Measurements from ENCODE around the gene TAL1. TPM values are rescaled to one million over a fixed set of nuclear protein-coding genes. Genes with fewer than 3 reads are reported as not detected.

TAL1 gene
- total RNA-seq, 2 donors from 2014 or later = 1.0 to 1.8 TPM

DNA sequence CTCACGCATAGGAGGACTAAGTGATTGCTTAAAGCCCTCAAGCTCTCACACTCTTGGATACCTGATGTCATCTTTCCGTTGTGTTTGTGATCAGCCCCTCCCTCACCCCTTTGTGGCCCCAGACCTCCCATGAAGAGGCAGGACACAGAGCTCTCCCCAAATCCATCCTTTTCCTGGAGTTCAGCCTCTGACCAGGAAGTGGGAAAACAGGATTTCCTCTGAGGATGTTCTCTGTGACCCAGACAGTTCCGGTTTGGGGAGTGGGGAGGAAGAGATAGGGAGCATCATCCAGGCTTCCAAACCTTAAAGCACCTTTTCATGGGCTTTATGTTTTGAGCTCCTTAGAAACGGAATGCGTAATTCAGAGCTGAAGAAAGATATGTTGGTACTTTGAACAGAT, 11.9 kb upstream of the TAL1 start:
- H3K36me3 ChIP-seq = no peaks in the 10 kb centered on the region
- intact Hi-C loops (cut with DNase I) = no loop called here
- WGBS = 51% methylated on average over 5 of the region's 5 CpGs
- no peaks in the 10 kb centered on the region for H3K27me3 ChIP-seq (replicated peaks; ENCODE audit: insufficient read depth)
- H3K4me3 ChIP-seq = no peak overlapping the region
- TF ChIP-seq POLR2AphosphoS5 (IDR thresholded peaks at IDR 0.05) (no peak), POLR2A (IDR thresholded peaks at IDR 0.05) (no peak)
- TF ChIP-seq, protein P1, sequence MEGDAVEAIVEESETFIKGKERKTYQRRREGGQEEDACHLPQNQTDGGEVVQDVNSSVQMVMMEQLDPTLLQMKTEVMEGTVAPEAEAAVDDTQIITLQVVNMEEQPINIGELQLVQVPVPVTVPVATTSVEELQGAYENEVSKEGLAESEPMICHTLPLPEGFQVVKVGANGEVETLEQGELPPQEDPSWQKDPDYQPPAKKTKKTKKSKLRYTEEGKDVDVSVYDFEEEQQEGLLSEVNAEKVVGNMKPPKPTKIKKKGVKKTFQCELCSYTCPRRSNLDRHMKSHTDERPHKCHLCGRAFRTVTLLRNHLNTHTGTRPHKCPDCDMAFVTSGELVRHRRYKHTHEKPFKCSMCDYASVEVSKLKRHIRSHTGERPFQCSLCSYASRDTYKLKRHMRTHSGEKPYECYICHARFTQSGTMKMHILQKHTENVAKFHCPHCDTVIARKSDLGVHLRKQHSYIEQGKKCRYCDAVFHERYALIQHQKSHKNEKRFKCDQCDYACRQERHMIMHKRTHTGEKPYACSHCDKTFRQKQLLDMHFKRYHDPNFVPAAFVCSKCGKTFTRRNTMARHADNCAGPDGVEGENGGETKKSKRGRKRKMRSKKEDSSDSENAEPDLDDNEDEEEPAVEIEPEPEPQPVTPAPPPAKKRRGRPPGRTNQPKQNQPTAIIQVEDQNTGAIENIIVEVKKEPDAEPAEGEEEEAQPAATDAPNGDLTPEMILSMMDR (IDR thresholded peaks at IDR 0.05) = no peak
- no peaks in the 10 kb centered on the region for H3K9me3 ChIP-seq
- DNase-seq (ENCODE audit: low spot score) = no peak
- H3K4me1 ChIP-seq (replicated peaks) = no peaks in the 10 kb centered on the region
- H3K27ac ChIP-seq = no peak overlapping the region

DNA sequence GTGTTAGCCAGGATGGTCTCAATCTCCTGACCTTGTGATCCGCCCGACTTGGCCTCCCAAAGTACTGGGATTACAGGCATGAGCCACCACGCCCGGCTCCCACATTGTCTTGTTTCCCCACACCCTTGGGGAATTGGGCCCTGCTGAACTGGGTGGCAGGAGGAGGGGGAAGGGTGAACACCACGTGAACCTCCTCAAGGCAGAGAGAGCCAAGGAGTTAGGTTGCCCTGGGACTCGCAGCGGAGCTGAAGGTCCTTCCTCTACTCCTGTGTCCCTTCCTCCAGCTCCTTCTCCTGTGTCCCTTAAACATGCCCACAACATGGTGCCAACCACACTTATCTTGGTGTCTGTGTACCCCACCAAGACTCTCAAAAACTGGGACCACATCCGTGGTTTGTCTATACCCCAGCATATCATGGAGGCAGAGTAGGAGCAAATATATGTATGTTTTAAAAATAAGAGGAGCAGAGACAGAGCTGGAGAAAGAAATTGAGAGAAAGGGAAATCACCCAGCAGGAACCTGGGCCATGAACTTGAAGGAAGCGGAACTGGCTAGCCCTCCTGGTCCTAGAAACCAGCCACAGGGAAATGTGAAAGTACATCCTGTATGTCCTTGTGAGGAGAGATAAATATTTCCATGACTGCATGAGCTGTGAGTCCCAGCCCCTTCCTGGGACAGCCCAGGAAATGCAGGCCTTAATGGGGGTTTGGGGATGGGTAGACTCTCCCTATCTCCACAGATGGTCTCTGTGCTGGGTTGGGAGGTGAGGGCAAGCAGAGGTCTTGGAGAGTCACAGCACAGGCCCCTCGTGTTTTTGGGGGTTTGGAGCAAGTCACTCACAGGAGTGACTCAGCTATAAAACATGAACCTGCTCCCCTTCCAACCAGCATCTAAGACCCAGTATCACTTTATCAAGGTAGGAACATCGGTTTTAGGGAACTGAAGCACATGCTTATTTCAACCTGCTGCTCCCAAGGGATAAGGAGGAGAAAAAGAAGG, 9.4 kb upstream of the TAL1 start:
- no peaks in the 10 kb centered on the region for H3K9me3 ChIP-seq
- H3K27ac ChIP-seq = no peak overlapping the region
- no peaks in the 10 kb centered on the region for H3K27me3 ChIP-seq (replicated peaks; ENCODE audit: insufficient read depth)
- no peaks in the 10 kb centered on the region for H3K4me1 ChIP-seq (replicated peaks)
- DNase-seq (ENCODE audit: low spot score) = no peak
- H3K36me3 ChIP-seq = no peaks in the 10 kb centered on the region
- no peak overlapping the region for H3K4me3 ChIP-seq
- intact Hi-C loops (cut with DNase I) = no loop called here
- TF ChIP-seq POLR2AphosphoS5 (IDR thresholded peaks at IDR 0.05) (peak; percentile 7), POLR2A (IDR thresholded peaks at IDR 0.05) (no peak)
- WGBS = 71% methylated on average over 11 of the region's 11 CpGs

DNA sequence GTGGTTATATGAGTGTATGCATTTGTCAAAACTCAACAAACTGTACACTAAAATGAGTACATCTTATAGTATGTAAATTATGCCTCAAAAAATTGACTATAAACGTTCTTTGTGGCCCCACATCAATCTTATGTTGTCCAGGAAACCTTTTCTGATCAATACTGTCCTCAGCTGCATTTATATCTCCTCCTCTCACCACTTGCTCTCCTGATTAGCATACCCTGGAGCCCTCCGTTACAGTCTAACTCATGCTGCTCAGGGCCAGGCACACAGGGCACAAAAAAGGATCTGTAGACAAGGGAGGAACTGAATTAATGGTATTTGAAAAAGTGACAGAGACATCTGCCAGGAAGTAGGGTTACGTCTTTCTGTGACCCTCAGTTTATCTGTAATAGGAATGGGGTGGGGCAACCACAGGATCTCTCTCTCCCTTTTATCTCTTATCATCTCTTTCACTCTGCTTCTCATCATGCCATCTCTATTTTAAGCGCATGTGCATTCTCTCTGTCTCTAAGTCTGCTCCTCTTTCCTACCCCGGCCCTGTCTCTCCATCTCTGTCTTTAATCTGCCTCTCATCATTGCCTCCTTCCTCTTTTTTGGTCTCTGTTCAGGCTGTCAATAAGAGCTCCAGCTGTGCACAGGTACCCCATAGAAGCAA, 7.0 kb upstream of the TAL1 start:
- 70% methylated on average over 5 of the region's 5 CpGs for WGBS
- DNase-seq (ENCODE audit: low spot score) = no peak
- Histone ChIP-seq H3K9me3 (no peaks in the 10 kb centered on the region), H3K4me1 (replicated peaks) (no peaks in the 10 kb centered on the region), H3K4me3 (no peak overlapping the region), H3K27me3 (replicated peaks; ENCODE audit: insufficient read depth) (no peaks in the 10 kb centered on the region), H3K36me3 (no peaks in the 10 kb centered on the region), H3K27ac (no peak overlapping the region)
- TF ChIP-seq, protein P1 (IDR thresholded peaks at IDR 0.05) = no peak
- no peak for TF ChIP-seq POLR2A (IDR thresholded peaks at IDR 0.05)
- intact Hi-C loops (cut with DNase I) = no loop called here

DNA sequence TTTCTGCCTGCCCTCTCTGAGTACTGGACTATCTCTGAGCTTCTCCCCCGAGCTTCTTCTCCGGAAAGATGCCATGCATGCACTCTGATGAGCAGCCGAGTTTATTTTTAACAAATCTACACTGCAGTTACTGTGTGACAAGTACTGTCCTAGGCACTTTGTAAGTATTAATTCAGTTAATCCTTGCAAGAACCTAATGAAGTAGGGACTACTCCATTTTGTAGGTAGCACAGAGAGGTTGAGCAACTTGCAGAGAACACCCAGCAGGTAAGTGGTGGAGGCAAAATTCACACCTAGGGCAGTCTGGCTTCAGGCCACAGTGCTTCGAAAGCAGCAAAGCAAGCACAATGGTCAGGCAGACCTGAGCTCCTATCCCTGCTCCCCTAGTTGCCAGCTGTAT, 3.8 kb upstream of the TAL1 start:
- intact Hi-C loops (cut with DNase I) = no loop called here
- Histone ChIP-seq H3K4me3 (no peak overlapping the region), H3K9me3 (no peaks in the 10 kb centered on the region), H3K36me3 (no peaks in the 10 kb centered on the region), H3K27ac (no peak overlapping the region), H3K27me3 (replicated peaks; ENCODE audit: insufficient read depth) (peaks cover 16% of the 10 kb centered on the region), H3K4me1 (replicated peaks) (no peaks in the 10 kb centered on the region)
- TF ChIP-seq, protein P1 (IDR thresholded peaks at IDR 0.05) = no peak
- TF ChIP-seq POLR2A (IDR thresholded peaks at IDR 0.05) (no peak), POLR2AphosphoS5 (IDR thresholded peaks at IDR 0.05) (no peak)
- WGBS = 80% methylated on average over 4 of the region's 4 CpGs
- no peak for DNase-seq (ENCODE audit: low spot score)

DNA sequence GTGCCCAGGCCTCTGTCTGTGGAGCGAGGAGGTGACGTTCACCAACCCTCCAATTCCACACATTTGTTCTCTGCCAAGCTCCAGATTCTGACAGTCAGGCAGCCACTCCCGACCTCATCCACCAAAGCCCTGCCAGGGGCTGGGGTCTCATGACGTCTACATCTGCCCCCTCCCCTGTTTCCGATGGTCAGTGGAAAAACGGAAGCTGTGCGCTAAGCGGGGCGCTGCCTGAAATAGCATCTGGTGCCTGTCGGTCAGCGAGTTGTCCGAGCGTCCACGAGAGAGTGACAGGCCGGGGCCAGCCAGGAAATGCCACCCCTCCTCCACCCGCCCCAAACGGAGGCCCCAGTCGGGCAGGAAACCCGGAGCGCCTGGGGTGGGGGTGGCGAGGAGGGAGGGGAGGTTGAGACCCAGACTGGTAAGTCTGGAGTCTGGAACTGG, 3.2 kb upstream of the TAL1 start:
- Histone ChIP-seq H3K27ac (no peak overlapping the region), H3K36me3 (no peaks in the 10 kb centered on the region), H3K4me3 (no peak overlapping the region), H3K9me3 (no peaks in the 10 kb centered on the region), H3K4me1 (replicated peaks) (no peaks in the 10 kb centered on the region), H3K27me3 (replicated peaks; ENCODE audit: insufficient read depth) (peaks cover 20% of the 10 kb centered on the region)
- intact Hi-C loops (cut with DNase I) = no loop called here
- no peak for DNase-seq (ENCODE audit: low spot score)
- TF ChIP-seq POLR2AphosphoS5 (IDR thresholded peaks at IDR 0.05) (no peak), POLR2A (IDR thresholded peaks at IDR 0.05) (no peak)
- TF ChIP-seq, protein P1 (IDR thresholded peaks at IDR 0.05) = no peak
- 31% methylated on average over 19 of the region's 21 CpGs for WGBS
